ENCODE data around the gene ACOT13.

Gene ACOT13

GRCh38 chr6:24666641-24667377 is at the start of gene ACOT13, which contains the start of gene TDP2:
TSS of gene ACOT13 (plus strand) at chr6:24667077. CDS start at chr6:24667264, 187 bp downstream.
TSS of gene TDP2 (minus strand) at chr6:24666899. CDS start at chr6:24666862, 37 bp downstream.
- peak; percentile 96 for DNase-seq (ENCODE audit: low read depth, low spot score)
- H3K4me3 ChIP-seq (ENCODE audit: low read depth, low read length), result peak within 1 kb of the TSS; percentile 96
- in situ Hi-C loops (cut with HindIII; ENCODE audit: low sequenced_read_pairs), result no loop called here
- peak; percentile 52 for TF ChIP-seq CTCF (IDR thresholded peaks at IDR 0.05; ENCODE audit: low read depth, low read length)

DNA sequence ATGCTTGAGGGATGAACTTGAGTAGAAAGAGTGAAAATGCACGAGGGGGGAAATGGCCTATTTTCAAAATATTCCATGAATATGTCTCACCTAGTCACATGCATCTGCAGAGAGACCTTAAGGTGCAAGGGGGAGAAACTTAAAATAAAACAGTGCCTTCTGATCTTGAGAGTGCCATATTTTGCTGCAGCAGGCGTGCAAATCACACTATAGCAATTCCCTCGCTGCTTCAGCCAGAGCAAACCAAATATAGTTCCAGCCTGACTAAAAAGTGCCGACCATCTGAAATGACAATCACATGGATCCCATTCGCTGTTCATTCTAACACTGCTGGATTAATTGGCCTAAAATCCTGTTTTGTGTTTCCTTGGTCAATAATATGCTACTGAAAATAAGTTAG is 47.2 kb upstream of the ACOT13 start:
- no peak for DNase-seq (ENCODE audit: low read depth, low spot score)
- H3K4me3 ChIP-seq (ENCODE audit: low read depth, low read length), result no peak overlapping the region
- in situ Hi-C loops (cut with HindIII; ENCODE audit: low sequenced_read_pairs), result no loop called here
- no peak for TF ChIP-seq CTCF (IDR thresholded peaks at IDR 0.05; ENCODE audit: low read depth, low read length)

DNA sequence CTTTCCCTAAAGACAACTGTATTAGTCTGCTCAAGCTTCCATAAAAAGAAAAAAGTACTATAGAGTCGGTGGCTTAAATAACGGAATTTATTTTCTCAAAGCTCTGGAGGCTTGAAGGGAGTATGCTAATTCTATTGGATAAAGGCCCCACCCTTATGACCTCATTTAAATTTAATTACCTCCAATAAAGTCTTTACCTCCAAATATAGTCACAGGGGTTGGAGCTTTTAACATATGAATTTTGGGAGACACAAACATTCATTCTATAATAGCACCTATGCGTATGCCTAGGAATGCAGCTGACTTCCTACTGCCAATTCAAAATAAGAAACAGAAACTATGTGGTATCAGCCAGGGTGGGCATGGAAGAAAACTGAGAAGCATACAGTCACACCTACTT is 46.2 kb upstream of the ACOT13 start:
- TF ChIP-seq CTCF (IDR thresholded peaks at IDR 0.05; ENCODE audit: low read depth, low read length), result no peak
- no peak for DNase-seq (ENCODE audit: low read depth, low spot score)
- no peak overlapping the region for H3K4me3 ChIP-seq (ENCODE audit: low read depth, low read length)
- in situ Hi-C loops (cut with HindIII; ENCODE audit: low sequenced_read_pairs), result no loop called here

- DNase-seq (ENCODE audit: low read depth, low spot score), result no peak
- in situ Hi-C loops (cut with HindIII; ENCODE audit: low sequenced_read_pairs), result no loop called here
- H3K4me3 ChIP-seq (ENCODE audit: low read depth, low read length), result no peak overlapping the region
- no peak for TF ChIP-seq CTCF (IDR thresholded peaks at IDR 0.05; ENCODE audit: low read depth, low read length)
Observed at GRCh38 chr6:24621626-24622289, 45.1 kb upstream of the ACOT13 start.

- TF ChIP-seq CTCF (IDR thresholded peaks at IDR 0.05; ENCODE audit: low read depth, low read length), result no peak
- no peak overlapping the region for H3K4me3 ChIP-seq (ENCODE audit: low read depth, low read length)
- in situ Hi-C loops (cut with HindIII; ENCODE audit: low sequenced_read_pairs), result no loop called here
- no peak for DNase-seq (ENCODE audit: low read depth, low spot score)
Observed at GRCh38 chr6:24630856-24631505, 35.9 kb upstream of the ACOT13 start.

GRCh38 chr6:24631671-24632070 is 35.2 kb upstream of the ACOT13 start:
- no peak for DNase-seq (ENCODE audit: low read depth, low spot score)
- in situ Hi-C loops (cut with HindIII; ENCODE audit: low sequenced_read_pairs), result no loop called here
- no peak overlapping the region for H3K4me3 ChIP-seq (ENCODE audit: low read depth, low read length)
- no peak for TF ChIP-seq CTCF (IDR thresholded peaks at IDR 0.05; ENCODE audit: low read depth, low read length)
